ENCODE results near the gene ABCB1.
A peak's percentile ranks its signal among the peaks of the same experiment; 100 is the strongest.

ABCB1 gene

DNA sequence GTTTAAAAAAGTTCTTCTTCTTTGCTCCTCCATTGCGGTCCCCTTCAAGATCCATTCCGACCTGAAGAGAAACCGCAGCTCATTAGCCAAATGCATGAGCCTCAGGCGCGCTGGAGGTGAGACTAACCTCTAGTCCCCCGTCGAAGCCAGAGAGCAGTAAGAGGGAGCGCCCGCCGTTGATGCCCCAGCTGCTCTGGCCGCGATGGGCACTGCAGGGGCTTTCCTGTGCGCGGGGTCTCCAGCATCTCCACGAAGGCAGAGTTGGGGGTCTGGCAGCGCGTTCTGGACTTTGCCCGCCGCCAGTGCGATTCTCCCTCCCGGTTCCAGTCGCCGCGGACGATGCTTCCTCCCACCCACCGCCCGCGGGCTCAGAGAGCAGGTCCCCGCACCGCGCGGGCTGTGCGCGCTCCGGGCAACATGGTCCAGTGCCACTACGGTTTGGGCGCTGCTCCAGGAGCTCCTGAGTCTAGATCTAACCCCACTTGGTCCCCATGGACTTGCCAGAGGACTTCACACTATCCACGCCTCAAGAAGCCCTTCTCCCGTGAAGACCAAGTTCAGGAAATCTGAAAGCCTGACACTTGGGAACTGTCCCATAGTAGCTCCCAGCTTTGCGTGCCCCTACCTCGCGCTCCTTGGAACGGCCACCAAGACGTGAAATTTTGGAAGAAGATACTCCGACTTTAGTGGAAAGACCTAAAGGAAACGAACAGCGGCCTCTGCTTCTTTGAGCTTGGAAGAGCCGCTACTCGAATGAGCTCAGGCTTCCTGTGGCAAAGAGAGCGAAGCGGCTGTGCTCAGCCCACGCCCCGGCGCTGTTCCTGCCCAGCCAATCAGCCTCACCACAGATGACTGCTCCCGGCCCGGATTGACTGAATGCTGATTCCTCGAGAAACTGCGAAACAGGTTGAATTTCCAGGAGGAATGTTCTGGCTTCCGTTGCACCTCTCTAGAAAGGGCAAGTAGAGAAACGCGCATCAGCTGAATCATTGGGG lies at the start of gene ABCB1:
Gene ABCB1 (minus strand): TSS at position 755 of the 995 bp plus-strand sequence. CDS start 700 bp downstream, at position 55.
- DNase-seq, result peak; percentile 43 to 54
- TF ChIP-seq GATA1 (IDR thresholded peaks at IDR 0.05; ENCODE audit: low read depth, low read length) (no peak), POLR2A (IDR thresholded peaks at IDR 0.05; ENCODE audit: low read length) (no peak)

- DNase-seq, result no peak
- no peak for TF ChIP-seq GATA1 (IDR thresholded peaks at IDR 0.05; ENCODE audit: low read depth, low read length)
- no peak for TF ChIP-seq POLR2A (IDR thresholded peaks at IDR 0.05; ENCODE audit: low read length)
Measured at GRCh38 chr7:87648316-87648715, 47.6 kb upstream of the ABCB1 start.

DNA sequence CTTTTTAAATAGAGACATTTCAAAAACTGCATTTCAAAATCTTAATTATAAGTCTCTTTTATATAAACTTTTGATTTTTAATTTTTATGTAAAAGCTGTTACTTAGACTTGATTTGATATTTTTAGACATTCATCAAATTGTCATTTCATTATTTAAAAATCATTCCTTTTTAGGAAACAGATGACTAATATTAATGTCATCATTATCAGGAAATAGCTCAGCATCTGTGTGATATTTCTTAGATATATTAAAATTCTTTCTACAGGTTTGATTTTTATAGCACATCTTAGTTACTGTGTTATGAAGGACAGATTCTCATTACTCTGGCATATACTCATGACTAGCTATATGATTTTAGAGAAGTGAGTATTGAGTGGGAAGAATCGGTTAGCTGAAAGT lies 44.8 kb upstream of the ABCB1 start:
- no peak for TF ChIP-seq POLR2A (IDR thresholded peaks at IDR 0.05; ENCODE audit: low read length)
- no peak for TF ChIP-seq GATA1 (IDR thresholded peaks at IDR 0.05; ENCODE audit: low read depth, low read length)
- DNase-seq, result no peak

- no peak for TF ChIP-seq POLR2A (IDR thresholded peaks at IDR 0.05; ENCODE audit: low read length)
- no peak for TF ChIP-seq GATA1 (IDR thresholded peaks at IDR 0.05; ENCODE audit: low read depth, low read length)
Measured at GRCh38 chr7:87635921-87636320, 35.2 kb upstream of the ABCB1 start.

GRCh38 chr7:87628780-87629569 lies 28.3 kb upstream of the ABCB1 start:
- DNase-seq, result peak; percentile 16 to 28
- TF ChIP-seq POLR2A (IDR thresholded peaks at IDR 0.05; ENCODE audit: low read length) (no peak), GATA1 (IDR thresholded peaks at IDR 0.05; ENCODE audit: low read depth, low read length) (no peak)

More at GRCh38 chr7:87635921-87636320, 35.2 kb upstream of the ABCB1 start:
- DNase-seq, result no peak

DNA sequence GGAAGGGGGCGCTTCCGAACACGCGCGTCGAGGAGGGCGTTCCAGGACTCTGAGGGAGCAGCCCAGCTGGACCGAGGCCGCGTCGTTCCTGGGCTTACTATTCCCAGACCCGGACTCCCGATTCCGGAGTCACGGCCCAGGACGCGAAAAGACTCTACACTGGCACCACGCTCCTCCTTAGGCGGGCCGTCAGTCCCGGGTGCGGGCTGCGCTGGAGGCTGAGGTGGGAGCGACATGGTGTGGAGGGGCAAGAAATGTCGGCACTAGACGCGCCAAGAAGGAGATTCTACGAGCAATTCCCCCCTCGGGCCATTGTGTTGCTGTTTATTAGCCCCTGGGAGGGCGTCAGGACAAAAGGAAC lies 26.9 kb upstream of the ABCB1 start:
- TF ChIP-seq POLR2A (IDR thresholded peaks at IDR 0.05; ENCODE audit: low read length) (no peak), GATA1 (IDR thresholded peaks at IDR 0.05; ENCODE audit: low read depth, low read length) (no peak)
- peak in 1 of 2 experiments; percentile 56 for DNase-seq

- no peak for TF ChIP-seq POLR2A (IDR thresholded peaks at IDR 0.05; ENCODE audit: low read length)
- no peak for TF ChIP-seq GATA1 (IDR thresholded peaks at IDR 0.05; ENCODE audit: low read depth, low read length)
- DNase-seq, result no peak
Measured at GRCh38 chr7:87625101-87625500, 24.4 kb upstream of the ABCB1 start.

DNA sequence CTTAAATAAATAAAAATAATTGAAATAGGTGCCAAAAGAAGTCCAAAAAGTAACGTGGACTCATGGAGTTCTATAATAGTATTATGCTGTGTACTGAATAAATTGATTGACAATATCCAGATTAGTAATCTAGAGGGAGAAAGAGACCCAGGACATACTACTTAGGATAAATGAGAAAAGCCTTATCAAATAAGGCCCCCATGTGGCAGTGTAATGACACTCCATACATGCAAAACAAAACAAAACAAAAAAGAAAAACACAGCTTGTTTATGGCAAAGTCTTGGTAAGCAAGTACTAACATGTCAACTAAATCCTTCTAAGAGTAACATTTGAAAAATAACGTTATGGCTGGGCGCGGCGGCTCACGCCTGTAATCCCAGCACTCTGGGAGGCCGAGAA lies 23.9 kb upstream of the ABCB1 start:
- TF ChIP-seq GATA1 (IDR thresholded peaks at IDR 0.05; ENCODE audit: low read depth, low read length) (no peak), POLR2A (IDR thresholded peaks at IDR 0.05; ENCODE audit: low read length) (no peak)
- DNase-seq, result peak; percentile 13 to 26

DNA sequence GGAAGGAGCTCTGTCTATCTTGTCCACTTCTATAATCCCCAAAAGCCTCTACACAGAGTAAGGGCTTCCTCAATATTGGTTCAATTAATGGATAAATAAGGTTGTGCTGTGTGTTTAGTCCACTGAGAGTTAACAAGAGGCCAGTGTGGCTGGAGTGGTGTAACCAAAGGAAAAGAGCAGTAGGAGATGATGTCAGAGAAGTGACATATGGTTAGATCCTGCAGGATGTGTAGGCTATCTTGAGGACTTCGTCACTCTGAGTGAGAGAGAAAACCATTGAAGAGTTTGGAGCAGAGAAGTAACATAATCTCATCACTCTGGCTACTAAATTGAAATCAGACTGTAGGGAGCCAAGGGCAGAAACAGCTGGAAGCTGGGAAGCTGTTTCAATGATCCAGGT lies 14.5 kb upstream of the ABCB1 start:
- no peak for DNase-seq
- no peak for TF ChIP-seq GATA1 (IDR thresholded peaks at IDR 0.05; ENCODE audit: low read depth, low read length)
- no peak for TF ChIP-seq POLR2A (IDR thresholded peaks at IDR 0.05; ENCODE audit: low read length)

GRCh38 chr7:87609916-87610315 lies 9.2 kb upstream of the ABCB1 start:
- no peak for DNase-seq
- TF ChIP-seq POLR2A (IDR thresholded peaks at IDR 0.05; ENCODE audit: low read length), result no peak

GRCh38 chr7:87608431-87608830 lies 7.7 kb upstream of the ABCB1 start:
- no peak for DNase-seq
- TF ChIP-seq GATA1 (IDR thresholded peaks at IDR 0.05; ENCODE audit: low read depth, low read length) (no peak), POLR2A (IDR thresholded peaks at IDR 0.05; ENCODE audit: low read length) (no peak)

GRCh38 chr7:87604264-87604663 lies 3.6 kb upstream of the ABCB1 start:
- no peak for DNase-seq
- TF ChIP-seq GATA1 (IDR thresholded peaks at IDR 0.05; ENCODE audit: low read depth, low read length), result no peak
- no peak for TF ChIP-seq POLR2A (IDR thresholded peaks at IDR 0.05; ENCODE audit: low read length)

- TF ChIP-seq POLR2A (IDR thresholded peaks at IDR 0.05; ENCODE audit: low read length), result no peak
- no peak for TF ChIP-seq GATA1 (IDR thresholded peaks at IDR 0.05; ENCODE audit: low read depth, low read length)
- peak; percentile 23 to 31 for DNase-seq
Measured at GRCh38 chr7:87599336-87599735, 1.3 kb downstream of the ABCB1 start.

Measured in erythroblast (primary cell).